Suppressor macrophage treated with lipopolysaccharide for 4 hours (primary cell): Measurements from ENCODE around the gene EPS15.
"Not testable (repeated sequence)": the region's sequence is repeated elsewhere in the genome, so short reads cannot be mapped to it uniquely, and the experiment has no call there.

ENCODE experiments used
- DNase-seq: peaks from one replicate; pipeline ENCODE4 v3.0.0-alpha.2; 2020

The EPS15 gene

DNA sequence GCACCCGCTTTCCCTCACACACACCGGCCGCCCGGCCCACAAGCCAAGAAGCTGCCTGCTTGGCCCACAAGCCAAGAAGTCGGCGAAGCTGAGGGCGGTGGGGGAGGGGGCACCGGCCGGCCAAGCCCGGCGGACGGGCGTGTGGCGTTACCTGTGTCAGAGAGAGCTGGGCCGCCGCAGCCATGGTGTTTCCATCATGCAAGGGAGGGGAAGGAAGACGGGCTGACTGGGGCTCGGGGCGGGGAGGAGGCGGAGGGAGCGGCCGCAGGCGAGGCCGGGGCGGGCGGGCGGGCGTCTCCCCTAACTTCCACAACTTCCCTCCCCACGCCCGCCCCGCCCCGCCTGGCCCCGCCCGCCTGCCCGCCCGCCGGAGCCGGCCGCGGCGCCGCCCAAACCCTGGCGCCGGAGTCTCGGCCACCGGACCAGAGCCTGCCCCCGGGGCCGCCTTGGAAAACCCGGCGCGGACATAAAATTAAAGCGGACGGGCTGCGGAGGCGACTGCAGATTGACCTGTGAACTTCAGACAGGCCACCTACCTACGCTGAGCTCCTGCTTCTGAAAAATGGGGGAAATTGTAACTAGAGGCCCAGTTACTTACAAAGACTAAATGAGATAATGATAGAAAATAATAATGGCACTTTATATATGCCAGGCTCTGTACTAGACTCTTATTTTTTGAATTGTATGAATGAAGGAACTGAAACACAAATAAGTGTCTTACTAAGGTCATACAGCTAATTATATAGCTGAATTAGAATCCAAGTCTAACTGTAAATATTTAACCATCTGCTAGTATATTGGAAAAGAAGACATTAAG lies at the start of gene EPS15:
EPS15 (minus strand) TSS at position 219 of the 817 bp plus-strand sequence; CDS start at position 184, 35 bp downstream.
- peak; percentile 91 for DNase-seq

DNA sequence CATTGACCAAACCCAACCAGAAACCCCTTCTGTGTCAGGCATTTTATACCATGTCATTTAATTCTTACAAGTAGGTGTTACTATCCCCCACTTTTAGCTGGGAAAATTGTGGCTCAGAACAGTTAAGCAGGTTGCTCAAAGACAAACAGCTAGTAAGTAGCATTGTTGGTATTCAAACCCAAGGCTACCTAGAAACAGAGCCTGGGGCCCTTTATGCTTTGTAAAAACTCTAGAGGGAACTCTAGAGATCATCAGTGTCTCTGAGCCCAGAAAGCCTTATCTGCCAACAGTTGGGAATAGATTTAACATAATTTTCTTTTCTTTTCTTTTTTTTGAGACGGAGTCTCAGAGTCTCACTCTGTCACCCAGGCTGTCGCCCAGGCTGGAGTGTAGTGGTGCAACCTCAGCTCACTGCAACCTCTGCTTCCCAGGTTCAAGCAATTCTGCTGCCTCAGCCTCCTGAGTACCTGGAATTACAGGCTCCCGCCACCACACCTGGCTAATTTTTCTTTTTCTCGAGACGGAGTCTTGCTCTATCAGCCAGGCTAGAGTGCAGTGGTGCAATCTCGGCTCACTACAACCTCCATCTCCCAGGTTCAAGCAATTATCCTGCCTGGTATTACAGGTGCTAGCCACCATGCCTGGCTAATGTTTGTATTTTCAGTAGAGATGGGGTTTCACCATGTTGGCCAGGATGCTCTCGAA lies 49.3 kb upstream of the EPS15 start:
- no peak for DNase-seq

DNA sequence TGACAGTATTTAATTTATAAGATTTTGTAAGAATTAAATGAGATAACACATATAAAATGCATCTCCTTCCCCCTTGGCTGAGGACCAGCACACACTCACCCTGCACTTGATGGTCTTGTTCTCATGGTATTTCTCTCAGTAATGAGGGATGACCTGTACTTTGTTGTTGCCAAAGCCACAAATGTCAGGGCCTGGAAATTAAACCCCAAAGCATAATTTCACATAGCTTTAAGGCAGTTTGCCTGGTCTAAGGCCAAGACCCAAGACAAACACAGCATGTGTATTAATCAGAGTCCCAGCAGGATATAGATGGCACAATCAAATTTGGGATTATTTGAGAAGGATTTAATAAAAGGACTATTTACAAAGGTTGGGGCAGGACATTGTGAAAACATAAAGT lies 48.6 kb upstream of the EPS15 start:
- no peak for DNase-seq

DNA sequence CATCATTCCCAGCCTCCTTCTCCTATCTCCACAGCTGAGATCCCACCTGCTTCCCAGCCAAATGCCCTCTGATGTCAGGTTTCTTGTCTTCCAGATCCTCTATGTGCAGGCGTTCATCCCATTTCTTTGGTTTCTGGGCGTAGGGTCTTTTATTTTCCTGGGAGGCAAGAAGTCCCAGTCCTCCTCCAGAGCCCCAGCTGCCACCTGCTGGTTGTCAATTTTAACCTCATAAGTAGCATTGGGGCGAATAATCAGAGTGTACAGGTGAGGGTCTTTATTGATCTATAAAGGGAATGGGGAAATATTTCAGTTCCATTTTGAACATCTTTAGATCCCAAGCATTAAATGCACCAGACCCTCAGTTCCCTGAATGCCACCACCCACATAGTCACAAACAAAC lies 47.2 kb upstream of the EPS15 start:
- no peak for DNase-seq

DNA sequence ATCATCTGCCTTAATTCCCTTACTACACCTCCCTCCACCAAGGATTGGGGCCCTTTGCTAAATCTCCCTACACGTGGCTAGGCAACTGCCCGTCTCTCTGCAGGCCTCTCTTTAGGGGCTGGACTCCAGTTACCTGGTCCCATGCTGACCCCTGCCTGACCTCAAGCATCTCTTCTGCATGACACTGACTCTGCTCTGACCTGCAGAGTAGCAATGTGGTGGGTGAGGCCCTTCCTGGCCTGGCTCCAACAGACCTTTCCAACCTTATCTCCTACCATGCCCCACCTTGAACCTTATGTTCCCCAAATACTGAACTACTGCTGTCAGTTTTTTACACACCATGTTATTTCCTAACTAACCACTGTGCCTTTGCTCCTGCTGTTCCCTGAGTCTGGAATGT lies 45.9 kb upstream of the EPS15 start:
- DNase-seq: no peak

DNA sequence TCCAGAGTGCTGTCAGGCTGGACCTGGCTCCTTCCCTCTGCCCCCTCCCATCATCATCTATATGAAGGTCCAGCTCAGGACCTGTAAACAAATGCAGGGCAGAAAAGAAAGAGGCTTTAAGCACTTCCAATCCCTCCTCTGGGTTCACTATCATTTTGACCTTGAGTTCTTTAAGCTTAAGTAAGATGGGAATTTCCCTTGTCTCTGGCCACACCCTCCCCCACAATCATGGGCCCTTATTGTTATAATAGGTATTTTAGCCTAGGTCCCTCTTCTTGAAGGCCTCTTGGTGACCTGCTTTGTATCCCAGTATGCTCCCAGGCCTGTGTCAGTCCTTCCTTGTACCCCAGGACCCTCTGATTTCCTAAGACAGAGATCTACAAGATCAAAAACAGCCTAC lies 45.1 kb upstream of the EPS15 start:
- peak; percentile 77 for DNase-seq

DNA sequence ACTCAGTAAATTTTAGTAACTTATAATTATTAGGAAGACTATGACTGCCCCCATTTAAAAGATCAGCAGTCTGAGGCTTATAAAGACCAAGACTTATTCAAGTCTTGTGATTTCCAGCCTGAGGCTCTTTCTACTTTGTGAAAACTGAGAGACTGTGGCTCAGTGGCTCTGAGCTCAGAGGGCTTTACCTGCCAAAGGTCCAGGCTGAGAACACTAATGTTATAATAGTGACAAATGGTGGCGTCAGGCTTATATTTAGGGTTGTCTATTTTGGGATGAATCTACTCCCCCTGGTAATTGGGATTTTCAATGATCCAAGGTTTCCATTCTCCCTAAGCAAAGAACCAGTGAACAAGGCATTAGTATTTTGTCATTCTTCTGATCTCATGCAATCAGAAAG lies 42.6 kb upstream of the EPS15 start:
- no peak for DNase-seq

DNA sequence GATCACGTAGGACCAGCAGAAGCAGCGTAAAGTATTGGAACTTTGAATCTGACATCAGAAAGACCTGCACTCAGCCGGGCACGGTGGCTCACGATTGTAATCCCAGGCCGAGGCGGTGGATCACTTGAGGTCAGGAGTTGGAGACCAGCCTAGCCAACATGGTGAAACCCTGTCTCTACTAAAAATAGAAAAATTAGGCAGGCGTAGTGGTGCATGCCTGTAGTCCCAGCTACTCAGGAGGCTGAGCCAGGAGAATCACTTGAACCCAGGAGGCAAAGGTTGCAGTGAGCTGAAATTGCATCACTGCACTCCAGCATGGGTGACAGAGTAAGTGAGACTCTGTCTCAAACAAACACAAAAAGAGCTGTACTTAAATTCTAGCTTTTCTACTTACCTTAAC lies 41.8 kb upstream of the EPS15 start:
- DNase-seq: not testable (repeated sequence)

DNA sequence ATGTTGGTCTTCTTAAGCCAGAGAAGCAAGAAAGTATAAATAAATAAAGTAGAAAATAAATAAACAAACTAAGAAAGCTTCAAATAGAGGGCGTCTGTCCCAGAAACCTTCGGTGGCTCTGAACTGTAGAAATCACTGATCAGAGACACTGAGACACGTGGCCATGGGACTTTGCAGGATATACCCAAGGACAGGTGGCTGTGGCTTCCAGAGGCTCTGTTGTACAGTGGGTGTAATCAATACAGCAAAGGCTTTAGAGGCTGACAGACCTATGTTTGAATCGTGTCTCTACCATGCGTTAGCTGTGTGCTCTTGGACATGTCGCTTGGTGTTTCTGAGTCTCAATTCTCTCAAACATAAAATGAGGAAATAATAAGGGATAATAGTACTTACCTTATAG lies 41.0 kb upstream of the EPS15 start:
- DNase-seq: no peak

DNA sequence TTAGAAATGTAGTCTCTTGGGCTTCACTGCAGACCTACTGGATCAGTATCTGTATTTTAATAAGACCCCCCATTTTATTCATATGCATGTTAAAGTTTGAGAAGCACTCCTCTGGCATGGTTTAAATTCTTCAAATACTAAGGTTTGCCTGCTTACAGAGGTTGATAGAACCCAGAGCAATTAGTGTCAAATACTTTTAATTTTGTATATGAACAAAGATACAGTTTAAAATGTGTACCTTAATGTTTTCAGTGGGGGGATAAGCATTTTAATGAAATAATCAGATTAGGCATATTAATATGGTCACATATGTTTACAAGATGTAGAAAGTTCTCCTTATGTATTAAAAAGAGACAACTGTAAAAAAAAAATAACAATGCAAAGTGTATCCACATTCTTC lies 40.4 kb upstream of the EPS15 start:
- DNase-seq: no peak

DNA sequence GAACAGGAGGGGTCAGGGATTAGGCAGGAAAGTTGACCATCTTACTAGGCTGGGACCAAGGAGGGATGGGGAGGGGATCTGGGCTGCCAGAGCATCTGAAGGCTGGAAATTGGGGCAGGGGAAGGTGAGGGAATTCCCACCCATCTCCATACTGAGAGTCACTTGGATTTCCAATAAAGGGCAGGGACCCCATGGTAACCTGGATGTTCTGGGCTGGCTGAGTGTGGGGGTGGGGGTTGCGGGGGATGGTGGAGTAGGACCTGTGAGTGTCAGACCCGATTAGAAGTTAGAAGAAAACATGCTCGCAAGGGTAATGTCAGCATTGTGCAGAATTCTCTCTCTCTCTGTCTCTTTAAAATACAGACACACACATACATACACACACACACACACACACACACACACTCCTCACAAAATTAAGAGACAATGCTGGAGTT lies 40.0 kb upstream of the EPS15 start:
- no peak for DNase-seq

DNA sequence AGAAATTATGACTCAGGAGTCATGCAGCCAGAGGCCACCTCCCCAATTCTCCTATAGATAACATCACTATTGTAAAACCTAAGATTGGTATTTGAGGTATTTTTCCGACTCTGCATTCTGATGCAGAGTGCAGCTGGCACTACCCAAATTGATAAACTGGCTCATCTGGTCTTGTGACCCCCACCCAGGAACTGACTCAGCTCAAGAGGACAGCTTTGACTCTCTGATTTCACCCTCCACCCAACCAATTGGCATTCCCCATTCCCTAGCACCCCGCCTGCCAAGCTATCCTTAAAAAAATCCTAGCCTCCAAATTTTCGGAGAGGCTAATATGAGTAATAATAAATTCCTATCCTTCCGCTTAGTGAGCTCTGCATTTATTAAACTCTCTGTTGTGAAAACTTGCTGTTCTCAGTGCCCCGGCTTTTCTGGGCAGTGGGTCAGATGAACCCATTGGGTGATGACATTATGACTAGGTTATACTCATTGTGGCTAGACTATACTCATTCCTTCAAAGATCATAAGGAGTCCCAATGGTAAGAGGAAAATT lies 39.4 kb upstream of the EPS15 start:
- no peak for DNase-seq

DNA sequence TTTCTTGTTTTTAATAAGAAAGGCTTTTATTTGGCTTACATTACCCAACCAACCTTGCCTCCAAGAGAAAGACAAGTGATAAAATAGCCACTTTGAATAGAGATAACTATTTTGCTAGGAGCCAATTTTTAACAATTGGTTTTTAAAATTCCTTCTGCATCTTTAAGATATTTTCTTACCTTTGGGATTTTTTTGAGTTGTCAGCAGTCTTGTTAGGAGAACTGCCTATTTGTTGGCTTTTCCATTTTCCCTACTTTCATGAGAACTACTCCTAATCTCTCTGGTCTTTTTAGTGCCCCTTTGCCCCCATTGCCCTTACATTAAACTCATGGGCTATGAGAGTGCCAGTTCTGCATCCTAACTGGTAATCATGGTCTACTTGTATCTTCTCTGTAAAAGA lies 38.1 kb upstream of the EPS15 start:
- no peak for DNase-seq

DNA sequence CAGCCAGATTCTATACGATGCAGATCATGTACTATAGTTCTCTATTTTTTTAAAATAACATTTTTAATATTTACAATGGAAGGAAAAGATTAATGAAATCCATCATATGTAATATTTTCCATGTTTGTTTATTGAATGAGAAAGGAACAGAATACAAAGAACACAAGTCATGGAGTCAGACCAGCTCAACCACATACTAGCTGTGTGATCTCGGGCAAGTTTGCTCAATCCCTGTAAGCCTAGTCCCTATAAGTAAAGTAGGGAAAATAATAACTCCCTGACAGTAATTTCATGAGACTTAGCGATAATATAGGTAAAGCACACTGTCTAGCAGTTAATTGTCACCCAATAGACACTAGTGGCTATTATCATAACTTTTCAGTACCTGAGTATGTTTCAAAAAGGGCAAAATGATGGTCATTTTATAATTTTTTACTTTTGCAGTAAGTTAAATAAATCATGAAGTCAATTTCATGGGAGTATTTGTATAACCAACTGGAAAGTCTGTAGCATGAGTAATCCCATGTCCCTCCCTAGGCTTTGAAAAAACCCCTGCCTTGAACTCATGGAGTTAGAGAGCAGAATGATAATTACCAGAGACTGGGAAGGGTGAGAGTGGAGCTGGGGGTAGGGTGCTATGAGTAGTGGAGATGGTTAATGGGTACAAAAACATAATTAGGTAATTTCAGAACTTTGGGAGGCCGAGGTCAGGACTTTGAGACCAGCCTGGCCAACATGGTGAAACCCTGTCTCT lies 37.0 kb upstream of the EPS15 start:
- no peak for DNase-seq

DNA sequence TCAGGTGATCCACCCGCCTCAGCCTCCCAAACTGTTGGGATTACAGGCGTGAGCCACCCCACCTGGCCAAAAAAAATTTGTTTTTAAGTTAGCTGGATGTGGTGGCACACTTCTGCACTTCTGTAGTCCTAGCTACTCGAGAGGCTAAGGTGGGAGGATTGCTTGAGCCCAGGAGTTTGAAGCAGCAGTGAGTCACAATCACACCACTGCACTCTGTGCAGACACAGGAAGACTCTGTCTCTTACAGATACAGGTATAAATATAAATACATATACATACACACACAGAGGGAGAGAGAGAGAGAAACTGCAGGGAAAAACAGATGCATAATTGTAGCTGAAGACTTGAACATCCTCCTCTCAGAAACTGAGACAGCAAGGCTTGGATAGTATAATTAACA lies 34.8 kb upstream of the EPS15 start:
- no peak for DNase-seq

DNA sequence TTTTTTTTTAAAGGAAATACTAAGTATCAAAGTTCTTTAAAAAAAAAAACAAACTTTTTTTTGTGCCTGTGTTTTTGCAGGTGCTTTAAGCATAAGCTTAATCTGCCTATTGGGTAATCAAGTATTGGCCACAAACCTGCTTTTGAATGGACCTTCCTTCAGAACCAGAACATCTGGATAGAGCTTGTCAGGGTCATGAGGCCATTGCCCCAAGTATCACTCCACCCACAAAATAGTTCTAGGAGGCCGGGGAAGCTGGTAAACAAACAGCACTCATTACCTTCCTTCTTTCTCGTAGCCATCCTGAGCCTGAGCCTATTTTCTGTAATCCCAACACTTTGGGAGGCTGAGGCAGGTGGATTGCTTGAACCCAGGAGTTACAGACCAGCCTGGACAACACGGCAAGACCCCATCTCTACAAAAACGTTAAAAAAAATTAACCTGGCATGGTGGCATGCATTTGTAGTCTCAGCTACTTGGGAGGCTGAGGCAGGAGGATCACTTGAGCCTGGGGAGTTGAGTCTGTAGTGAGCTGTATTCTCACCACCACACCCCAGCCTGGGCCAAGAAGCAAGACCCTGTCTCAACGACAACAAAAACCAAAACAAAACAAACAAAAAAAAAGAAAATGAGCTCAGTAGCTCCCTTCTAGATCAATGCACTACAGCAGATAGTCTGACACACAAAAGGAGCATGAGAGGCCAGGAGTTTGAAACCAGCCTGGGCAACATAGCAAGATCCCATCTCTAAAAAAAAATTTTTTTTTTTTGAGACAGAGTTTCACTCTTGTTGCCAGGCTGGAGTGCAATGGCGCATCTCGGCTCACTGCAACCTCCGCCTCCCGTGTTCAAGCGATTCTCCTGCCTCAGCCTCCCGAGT lies 34.1 kb upstream of the EPS15 start:
- DNase-seq: no peak

DNA sequence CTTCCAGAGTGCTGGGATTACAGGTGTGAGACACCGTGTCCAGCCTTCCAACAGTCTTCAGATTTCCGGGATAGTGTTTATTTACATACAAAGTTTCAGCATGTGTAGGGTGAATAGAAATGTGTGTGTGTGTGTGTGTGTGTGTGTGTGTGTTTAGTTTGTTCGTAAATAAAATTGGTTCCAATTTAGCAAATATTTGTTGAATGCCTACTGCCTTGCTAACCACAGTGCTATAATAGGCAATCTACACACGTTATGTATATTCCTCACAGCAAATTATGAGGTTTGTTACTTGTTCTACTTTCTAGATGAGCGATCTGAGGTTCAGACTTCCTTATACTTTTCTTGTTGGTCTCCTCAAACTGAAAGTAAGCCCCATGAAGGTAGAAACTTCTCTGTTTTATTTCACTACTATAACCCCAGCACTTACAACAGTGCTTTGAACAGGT lies 32.8 kb upstream of the EPS15 start:
- DNase-seq: peak; percentile 58

DNA sequence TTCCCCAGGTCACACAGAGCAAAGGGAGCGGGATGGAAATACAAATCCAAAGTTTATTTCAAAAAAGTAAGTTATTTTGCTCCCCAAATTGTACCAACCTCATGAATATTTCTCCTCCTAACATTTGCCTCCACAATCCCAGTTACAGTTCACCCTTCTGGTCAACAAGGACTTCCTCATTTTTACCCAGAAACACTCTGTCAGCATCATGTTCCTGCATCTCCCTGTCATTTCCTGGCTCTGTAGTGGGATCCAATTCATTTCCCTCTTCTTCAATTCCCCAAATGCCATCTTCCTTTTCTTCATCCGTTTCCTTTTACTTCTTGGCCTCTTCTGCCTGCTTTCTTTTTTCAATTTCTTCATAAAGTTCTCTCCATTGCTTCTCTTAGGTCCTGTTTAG lies 32.0 kb upstream of the EPS15 start:
- peak; percentile 72 for DNase-seq

DNA sequence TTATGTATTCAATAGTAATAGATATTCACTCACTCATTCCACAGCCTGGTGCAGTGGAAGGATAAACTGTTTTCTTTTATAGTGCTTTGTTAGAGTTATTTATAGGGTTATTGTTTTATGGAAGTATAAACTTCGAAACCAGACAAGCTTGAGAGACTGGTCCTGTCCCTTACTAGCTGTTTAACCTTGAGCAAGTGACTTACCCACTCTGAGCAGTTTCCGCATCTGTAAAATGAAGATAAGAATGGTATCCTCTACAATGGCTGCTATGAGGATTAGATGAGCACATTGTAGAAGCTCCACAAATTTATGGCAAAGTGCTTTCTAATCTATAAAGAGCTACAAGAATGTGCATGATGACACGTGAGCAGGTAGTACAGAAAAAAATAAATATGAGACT lies 30.8 kb upstream of the EPS15 start:
- DNase-seq: no peak

DNA sequence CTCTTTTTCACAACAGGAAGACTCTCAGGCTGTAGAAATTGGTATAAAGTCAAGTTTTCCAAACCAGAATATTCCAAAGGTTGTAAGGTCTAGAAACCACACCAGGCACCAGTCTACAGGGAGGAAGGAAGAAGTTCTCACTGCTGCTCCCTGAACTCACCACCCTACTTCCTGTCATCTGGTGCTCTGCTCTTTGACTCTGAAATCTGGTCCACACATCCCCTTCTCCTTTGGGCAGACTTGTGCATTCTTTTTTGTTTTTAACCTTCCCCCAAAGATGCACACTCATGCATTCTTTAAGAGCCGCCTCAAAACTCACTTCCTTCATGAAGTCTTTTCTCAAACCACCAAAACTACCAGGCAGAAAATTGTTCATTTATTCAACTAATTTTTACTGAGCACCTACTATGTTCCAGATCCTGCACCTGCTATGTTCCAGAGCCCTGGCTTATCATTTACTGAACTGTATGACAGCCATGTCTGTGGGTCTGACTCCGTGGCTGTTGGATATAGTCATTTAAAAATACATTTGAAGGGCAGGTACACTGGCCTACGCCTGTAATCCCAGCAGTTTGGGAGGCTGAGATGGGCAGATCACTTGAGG lies 30.1 kb upstream of the EPS15 start:
- peak; percentile 39 for DNase-seq

DNA sequence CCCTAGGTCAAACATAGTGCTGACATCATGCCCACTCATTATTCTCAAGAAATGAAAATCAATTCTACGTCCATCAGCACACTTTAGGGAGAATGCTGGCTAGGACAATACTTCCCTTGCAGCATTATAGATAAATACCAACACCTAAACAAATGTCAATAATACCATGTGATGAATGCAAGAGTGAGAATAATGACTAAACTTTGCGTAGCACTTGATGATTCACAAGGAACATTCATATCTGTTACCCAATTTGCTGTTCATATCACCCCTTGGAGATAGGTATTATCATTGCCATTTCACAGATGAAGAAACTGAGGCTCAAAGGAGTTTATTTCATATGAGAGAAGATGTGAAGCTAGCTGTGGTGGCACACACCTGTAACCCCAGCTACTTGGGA lies 24.8 kb upstream of the EPS15 start:
- peak; percentile 30 for DNase-seq
